IPS-18c (cell line): ENCODE measurements around the gene CEP85.

ENCODE experiments used
- H3K4me3 ChIP-seq: 2 replicates; pipeline ENCODE4 v1.7.0; 2013; ENCODE audit warnings: low read depth, mild to moderate bottlenecking, low read length, moderate library complexity; ENCODE audit not compliant: insufficient read depth
- H3K9me3 ChIP-seq: one replicate; pipeline ENCODE4 v1.6.1; 2013; ENCODE audit warnings: mild to moderate bottlenecking, low read length, moderate library complexity; ENCODE audit not compliant: control insufficient read depth, insufficient read depth

CEP85 gene, protein sequence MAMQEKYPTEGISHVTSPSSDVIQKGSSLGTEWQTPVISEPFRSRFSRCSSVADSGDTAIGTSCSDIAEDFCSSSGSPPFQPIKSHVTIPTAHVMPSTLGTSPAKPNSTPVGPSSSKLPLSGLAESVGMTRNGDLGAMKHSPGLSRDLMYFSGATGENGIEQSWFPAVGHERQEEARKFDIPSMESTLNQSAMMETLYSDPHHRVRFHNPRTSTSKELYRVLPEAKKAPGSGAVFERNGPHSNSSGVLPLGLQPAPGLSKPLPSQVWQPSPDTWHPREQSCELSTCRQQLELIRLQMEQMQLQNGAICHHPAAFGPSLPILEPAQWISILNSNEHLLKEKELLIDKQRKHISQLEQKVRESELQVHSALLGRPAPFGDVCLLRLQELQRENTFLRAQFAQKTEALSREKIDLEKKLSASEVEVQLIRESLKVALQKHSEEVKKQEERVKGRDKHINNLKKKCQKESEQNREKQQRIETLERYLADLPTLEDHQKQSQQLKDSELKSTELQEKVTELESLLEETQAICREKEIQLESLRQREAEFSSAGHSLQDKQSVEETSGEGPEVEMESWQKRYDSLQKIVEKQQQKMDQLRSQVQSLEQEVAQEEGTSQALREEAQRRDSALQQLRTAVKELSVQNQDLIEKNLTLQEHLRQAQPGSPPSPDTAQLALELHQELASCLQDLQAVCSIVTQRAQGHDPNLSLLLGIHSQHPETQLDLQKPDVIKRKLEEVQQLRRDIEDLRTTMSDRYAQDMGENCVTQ

DNA sequence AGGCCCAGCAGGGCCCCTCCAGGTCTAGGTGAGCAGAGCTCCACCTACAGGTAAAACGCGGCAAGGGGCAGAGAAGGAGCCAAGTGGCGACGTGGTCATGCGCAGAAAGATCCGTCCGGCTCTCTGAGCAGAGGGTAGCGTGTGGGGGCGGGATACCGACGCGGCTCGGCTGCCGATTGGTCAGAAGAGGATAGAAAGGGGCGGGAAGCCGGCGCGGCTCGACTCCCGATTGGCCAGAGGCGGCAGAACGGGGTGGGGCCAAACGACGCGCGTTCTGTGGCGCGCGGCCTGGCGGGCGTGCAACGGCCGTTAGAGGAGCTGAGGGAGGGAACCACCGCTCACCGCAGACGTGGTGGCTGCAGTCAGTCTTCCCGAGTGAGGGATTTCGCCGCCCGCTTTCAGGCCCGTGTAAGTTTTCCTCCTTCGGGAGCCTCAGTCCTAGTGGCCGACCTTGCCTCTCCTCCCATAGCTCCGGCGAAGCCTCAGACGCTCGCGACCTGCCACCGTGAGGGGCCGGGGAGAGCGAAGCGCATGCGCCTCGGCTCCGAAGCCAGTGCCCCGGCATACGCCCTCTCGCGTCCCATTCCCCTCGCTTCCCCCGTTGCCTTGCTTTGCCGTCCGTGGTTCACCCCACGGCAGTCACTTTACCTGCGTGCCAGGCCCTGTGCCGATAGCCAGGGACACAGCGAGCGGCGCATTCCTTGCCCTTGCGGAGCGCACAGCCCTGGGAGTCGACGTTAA, at the start of gene CEP85:
TSS of gene CEP85 (plus strand) at position 298 of the 741 bp plus-strand sequence. CDS start 5,584 bp downstream, outside the sequence.
- Histone ChIP-seq H3K9me3 (no peaks in the 10 kb centered on the region), H3K4me3 (peak within 1 kb of the TSS; percentile 98)

DNA sequence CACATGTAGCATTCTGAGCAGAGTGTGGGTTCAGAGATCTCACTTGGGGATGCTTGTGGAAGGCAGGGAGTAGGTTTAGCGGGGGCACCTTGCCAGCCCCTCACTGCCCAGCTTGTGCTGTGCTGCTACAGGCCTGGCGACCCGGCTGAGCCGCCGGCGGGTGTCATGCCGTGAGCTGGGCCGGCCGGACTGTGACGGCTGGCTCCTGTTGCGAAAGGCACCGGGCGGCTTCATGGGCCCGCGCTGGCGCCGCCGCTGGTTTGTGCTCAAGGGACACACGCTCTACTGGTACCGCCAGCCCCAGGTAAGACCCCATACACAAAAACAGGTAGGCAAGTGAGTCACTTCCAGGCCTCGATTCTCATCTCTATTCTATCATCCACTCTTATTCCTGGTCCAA, 49.1 kb upstream of the CEP85 start:
- no peak overlapping the region for H3K4me3 ChIP-seq
- no peaks in the 10 kb centered on the region for H3K9me3 ChIP-seq

DNA sequence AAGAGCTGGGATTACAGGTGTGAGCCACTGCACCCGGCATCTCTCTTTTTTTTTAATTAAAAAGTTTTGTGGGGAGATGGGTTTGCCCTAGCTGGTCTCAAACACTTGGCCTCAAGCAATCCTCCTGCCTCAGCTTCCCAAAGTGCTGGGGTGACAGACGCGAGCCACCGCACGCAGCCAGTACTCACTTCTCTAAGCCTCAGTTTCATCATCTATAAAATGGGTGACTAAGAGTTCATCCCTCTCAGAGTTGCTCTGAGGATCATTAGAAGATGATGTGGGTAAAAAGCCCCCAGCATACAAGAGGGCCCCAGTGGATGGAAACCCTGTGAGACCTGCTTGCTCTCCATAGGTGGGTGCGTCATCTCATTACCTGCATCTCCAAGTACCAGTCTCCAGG, 46.1 kb upstream of the CEP85 start:
- Histone ChIP-seq H3K4me3 (no peak overlapping the region), H3K9me3 (no peaks in the 10 kb centered on the region)

DNA sequence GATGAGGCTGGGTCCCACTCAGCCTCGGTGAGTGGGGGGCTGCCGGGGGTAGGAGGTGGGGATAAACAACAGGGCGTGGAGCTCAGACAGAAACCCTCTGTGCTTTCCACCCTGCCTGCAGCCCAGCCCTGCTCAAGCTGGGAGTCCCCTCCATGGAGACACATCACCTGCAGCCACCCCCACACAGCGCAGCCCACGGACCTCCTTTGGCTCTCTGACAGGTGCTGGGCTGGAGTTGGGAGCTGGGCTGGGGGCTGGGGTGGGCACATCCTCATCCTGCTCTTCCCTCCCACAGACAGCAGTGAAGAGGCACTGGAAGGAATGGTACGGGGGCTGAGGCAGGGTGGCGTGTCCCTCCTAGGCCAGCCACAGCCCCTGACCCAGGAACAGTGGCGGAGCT, 45.5 kb upstream of the CEP85 start:
- no peak overlapping the region for H3K4me3 ChIP-seq
- H3K9me3 ChIP-seq = no peaks in the 10 kb centered on the region

DNA sequence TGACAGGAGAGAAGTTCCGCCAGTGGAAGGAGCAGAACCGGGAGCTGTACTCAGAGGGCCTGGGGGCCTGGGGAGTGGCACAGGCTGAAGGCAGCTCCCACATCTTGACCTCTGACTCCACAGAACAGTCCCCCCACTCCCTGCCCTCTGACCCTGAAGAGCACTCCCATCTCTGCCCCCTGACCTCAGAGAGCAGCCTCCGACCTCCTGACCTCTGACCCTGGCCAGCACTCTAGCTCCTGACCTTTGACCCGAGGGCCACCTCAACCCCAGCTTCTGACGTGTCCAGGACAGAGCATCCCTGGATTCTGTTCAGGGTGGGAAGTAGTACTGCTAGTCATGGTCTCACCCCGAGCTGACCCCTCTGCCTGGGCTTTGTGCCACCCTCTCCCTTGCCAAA, 44.7 kb upstream of the CEP85 start:
- Histone ChIP-seq H3K9me3 (no peaks in the 10 kb centered on the region), H3K4me3 (no peak overlapping the region)

DNA sequence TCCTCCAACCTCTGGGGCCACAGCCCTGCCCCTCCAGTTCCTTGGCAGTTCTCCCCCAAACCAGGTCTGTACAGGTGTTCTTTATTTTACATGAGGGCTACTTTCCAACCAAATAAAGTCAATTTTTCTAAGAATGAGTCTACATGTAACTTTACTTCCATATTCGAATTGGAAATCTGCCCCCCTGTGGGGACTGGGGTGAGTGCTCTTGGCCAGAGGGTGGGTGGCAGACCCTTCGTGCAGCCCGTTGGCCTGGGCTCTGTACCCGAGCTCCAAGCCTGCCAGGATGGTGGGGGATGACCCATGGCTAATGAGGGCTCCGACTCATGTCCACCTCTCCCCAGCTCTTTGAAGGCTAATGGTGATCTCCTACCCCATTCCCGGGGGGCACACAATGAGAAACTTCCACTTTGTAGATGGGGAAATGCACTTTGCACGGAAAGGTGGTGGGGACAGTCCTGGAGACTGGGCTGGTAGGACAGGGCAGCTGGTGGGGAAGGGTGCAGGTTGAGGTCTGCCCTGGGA, 44.2 kb upstream of the CEP85 start:
- Histone ChIP-seq H3K9me3 (no peaks in the 10 kb centered on the region), H3K4me3 (no peak overlapping the region)

DNA sequence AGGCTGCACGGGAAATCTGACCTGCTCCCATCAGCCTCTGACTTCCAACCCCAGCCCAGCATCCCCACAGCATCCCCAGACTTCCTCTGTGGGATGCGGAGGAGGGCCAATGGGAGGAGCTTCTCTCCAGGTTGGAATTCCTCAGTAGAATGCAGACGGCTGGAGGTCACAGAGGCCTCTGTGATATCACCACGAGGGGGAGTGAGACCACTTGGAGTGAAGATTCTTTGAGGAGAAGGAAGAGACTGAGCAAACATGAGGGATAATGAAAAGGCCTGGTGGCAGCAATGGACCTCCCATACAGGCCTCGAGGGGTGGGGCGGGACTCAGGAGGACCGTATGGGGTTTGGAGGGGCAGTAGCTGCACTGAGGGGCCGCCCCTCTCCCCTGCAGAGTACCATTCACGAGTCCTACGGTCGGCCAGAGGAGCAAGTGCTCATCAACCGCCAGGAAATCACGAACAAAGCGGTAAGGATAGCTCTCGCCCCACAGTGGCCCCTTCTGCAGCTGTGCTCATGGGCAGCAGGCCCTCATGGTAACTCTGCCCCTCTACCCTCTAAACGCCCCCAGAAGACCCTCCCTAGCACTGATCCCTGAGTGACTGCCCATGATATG, 43.5 kb upstream of the CEP85 start, which contains the start of gene CATSPER4:
TSS of gene CATSPER4 (plus strand) at position 230 of the 615 bp plus-strand sequence. CDS start at position 256, 26 bp downstream.
- H3K4me3 ChIP-seq = peak within 1 kb of the TSS; percentile 11; the same call in 1 of the 2 replicates
- H3K9me3 ChIP-seq = no peaks in the 10 kb centered on the region

DNA sequence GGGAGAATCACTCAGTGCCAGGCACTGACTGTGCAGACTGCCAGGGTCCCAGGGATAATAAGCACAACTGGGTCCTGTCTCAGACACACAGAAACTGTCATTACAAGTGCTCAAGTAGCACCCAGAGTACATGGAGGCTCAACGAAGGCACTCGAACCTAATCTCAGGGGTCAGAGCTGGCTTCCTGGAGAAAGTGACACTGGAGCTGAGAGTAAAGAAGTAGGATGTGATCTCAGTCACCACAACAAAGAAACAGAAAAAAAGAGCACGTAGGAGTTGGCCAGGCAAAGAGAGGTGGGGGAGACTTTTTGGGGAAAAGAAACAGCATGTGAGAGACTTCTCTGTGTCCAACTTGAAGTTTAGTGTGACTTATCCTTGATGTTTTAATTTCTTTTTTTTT, 42.3 kb upstream of the CEP85 start:
- Histone ChIP-seq H3K4me3 (no peak overlapping the region), H3K9me3 (no peaks in the 10 kb centered on the region)

DNA sequence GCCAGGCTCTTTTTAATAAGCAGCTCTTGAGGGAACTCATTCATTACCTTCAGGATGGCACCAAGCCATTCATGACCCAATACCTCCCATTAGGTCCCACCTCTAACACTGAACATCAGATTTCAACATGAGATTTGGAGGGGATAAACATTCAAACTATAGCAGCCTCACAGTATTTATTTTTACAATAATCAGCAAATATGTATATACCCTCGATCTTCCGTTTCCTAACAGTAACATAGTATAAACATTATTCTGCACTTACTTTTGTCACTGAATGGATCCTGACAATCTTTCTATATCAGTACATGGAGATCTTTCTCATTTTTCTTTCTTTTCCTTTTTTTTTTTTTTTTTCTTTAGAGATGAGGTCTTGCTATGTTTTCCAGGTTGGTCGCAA, 38.2 kb upstream of the CEP85 start:
- Histone ChIP-seq H3K9me3 (no peaks in the 10 kb centered on the region), H3K4me3 (no peak overlapping the region)

DNA sequence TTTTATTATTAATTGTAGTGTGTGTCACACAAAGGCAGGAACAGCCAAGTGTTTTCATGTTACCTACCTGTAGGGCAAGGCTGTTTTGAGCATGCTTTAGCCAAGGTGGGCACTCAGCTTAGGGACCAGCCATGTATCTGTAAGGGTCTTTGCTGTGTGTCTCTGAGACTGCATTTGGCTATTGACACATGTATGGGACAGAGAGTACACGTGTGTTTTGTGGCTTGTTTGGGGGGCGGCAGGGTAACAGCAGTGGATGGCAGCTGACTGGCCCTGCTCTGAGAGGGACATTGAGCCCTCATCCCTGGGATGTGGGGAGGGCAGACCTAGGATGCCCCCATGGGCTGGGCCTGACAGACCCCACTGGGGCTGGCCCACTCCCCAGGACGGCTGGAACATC, 36.7 kb upstream of the CEP85 start:
- Histone ChIP-seq H3K4me3 (no peak overlapping the region), H3K9me3 (no peaks in the 10 kb centered on the region)

DNA sequence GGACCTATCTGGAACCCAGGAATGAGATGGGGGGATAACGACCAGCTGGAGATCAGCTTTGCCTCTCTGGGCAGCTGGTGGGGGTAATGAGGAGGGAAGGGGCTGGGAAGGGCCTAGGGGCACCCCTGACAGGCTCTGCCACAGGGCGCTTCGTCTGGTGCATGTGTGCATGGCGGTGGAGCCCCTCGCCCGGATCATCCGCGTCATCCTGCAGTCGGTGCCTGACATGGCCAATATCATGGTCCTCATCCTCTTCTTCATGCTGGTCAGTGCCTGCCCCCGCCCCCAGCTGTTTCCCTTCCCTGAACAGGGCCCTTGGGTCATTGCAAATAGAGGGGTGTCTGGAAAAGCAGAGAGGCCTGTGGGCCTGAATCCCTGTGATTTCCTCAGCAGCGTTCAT, 36.2 kb upstream of the CEP85 start:
- no peaks in the 10 kb centered on the region for H3K9me3 ChIP-seq
- no peak overlapping the region for H3K4me3 ChIP-seq

DNA sequence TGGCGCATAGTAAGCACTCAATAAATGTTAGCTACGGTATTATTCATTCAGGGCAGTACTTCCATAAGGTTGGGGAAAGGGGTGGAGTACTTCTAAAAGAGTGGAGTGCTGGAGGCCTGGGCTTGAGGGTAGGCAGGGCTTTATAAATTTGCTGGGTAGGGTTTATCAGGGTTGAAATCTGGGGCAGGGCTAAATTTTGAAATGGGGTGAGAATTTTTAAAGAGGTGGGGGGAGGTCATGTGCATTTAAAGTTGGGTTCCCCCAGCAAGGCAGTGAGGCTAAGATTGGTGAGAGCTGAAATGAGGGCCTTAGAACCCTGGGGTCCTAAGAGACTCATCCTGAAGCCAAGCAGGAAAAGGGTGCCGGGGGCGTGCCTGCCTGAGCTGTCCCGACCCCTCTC, 33.6 kb upstream of the CEP85 start:
- Histone ChIP-seq H3K9me3 (no peaks in the 10 kb centered on the region), H3K4me3 (no peak overlapping the region)

DNA sequence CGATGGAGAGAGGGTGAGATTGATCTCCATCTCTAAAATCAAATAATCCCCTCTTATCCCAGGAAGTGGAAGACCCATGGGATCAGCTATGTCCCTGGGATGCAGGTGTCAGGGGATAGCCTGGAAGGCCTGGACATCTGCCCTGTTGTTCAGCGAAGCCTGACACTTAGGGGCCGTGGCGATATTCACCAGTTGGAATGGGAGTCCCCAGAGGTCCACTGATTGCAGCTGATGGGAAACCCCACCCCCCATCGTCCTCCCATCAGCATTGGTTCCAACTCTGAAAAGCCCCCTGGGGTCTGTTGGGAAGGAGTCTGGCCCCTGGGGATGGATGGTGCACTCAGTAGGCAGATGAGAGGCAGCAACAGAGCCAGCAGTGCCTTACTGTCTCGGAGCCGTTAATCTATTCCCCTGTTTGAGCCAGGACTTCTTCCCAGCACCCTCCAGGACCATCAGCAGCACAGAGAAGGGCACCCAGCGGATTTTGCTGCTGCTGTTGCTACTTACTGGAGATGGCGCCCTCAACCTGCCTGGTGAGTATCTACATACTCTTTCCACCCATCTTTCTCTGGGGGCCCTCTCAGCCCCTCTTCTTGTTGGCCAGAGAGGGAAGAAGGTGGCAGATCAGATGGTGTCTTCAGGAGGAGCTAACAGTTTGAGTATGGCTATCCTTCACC, 30.2 kb upstream of the CEP85 start:
- no peaks in the 10 kb centered on the region for H3K9me3 ChIP-seq
- H3K4me3 ChIP-seq = no peak overlapping the region

DNA sequence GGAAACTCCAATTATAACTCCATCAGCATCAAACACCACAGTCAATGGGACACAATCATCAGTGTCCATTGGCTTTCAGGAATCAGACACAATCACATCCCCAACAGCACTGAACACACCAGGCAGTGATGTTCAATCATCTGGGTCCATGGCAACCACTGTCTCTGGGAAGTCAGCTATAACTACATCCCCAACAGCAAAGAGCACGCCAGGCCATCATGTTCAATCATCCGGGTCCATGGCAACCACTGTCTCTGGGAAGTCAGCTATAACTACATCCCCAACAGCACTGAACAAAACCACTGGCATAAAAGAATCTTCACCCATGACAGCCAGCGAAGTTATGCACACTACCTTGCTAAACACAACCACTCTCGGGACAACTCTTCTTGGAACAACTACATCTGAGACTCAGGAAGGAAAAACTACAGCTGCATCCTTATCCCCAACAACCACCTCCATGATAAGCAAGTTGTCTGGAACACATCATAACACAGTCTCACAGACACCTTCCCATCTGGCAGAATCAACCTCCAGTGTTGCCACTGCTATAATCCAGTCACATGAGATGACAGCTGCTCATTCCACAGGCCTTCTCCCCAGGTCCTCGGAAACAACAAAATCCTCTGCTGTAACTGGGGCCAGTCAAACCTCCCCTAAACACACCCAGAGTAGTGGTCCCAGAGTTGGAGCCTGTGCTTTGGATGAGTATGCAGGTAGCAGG, 23.7 kb upstream of the CEP85 start:
- H3K4me3 ChIP-seq = no peak overlapping the region
- no peaks in the 10 kb centered on the region for H3K9me3 ChIP-seq

DNA sequence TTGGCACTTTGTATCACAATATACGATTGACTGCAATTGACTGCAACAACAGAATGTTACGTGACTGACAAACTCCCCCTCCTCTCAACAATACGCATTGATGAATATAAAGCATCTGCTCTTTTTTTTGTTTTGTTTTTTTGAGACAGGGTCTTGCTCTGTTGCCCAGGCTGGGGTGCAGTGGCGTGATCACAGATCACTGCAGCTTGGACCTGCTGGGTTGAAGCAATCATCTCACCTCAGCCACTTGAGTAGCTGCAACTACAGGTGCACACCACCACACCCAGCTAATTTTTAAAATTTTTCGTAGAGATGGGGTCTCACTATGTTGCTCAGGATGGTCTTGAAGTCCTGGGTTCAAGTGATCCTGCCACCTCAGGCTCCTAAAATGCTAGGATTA, 21.3 kb upstream of the CEP85 start:
- Histone ChIP-seq H3K4me3 (no peak overlapping the region), H3K9me3 (no peaks in the 10 kb centered on the region)

DNA sequence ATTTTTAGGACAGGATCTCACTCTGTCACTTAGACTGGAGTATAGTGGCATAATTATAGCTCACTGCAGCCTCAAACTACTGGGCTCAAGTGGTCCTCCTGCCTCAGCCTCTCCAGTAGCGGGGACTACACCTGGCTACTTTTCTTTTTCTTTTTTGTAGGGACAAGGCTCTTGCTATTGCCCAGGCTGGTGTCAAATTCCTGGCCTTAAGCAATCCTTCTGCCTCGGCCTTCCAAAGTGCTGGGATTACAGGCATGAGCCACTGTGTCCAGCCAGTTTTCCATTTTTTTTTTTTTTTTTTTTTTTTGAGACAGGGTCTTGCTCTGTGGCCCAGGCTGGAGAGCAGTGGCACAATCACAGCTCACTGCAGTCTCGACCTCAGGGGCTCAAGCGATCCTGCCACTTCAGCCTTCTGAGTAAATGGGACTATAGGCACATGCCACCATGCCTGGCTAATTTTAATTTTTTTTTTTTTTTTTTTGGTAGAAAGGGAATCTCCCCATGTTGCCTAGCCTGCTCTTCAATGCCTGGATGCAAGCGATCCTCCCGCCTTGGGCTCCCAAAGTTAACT, 20.6 kb upstream of the CEP85 start:
- H3K9me3 ChIP-seq = no peaks in the 10 kb centered on the region

More for the DNA sequence above, 20.6 kb upstream of the CEP85 start:
- no peak overlapping the region for H3K4me3 ChIP-seq
